Upper lobe of left lung (tissue), 4 donors: ENCODE measurements around the gene TC2N.

ENCODE experiments used
- POLR2AphosphoS5 ChIP-seq, 2 donors: sonication (generic); formaldehyde crosslinking; IDR thresholded peaks; one replicate each; pipeline ENCODE4 v1.5.1; 2017; ENCODE audit warnings: antibody characterized with exemption in 2 of 2
- TF ChIP-seq, protein P1 (sequence below), 6 experiments: fragments of 450-650 bp in 4 of 6; fragments of 200-600 bp in 2 of 6; sonication (generic) in 2 of 6; IDR thresholded peaks; one replicate each; pipeline ENCODE4 v1.5.1; 2016 to 2019; ENCODE audit warnings: antibody characterized with exemption in 6 of 6

GRCh38 chr14:91753501-91754128 lies 113.7 kb downstream of the TC2N start:
- TF ChIP-seq, protein P1, sequence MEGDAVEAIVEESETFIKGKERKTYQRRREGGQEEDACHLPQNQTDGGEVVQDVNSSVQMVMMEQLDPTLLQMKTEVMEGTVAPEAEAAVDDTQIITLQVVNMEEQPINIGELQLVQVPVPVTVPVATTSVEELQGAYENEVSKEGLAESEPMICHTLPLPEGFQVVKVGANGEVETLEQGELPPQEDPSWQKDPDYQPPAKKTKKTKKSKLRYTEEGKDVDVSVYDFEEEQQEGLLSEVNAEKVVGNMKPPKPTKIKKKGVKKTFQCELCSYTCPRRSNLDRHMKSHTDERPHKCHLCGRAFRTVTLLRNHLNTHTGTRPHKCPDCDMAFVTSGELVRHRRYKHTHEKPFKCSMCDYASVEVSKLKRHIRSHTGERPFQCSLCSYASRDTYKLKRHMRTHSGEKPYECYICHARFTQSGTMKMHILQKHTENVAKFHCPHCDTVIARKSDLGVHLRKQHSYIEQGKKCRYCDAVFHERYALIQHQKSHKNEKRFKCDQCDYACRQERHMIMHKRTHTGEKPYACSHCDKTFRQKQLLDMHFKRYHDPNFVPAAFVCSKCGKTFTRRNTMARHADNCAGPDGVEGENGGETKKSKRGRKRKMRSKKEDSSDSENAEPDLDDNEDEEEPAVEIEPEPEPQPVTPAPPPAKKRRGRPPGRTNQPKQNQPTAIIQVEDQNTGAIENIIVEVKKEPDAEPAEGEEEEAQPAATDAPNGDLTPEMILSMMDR (IDR thresholded peaks at IDR 0.05): no peak
- no peak for TF ChIP-seq POLR2AphosphoS5 (IDR thresholded peaks at IDR 0.05)
